ENCODE data around the gene MAF. TPM values are rescaled to one million over a fixed set of nuclear protein-coding genes. Genes with fewer than 3 reads are reported as not detected.

MAF gene
- total RNA-seq, 4 donors from 2014 or later: 10.9 to 46.7 (median 32.5) TPM

DNA sequence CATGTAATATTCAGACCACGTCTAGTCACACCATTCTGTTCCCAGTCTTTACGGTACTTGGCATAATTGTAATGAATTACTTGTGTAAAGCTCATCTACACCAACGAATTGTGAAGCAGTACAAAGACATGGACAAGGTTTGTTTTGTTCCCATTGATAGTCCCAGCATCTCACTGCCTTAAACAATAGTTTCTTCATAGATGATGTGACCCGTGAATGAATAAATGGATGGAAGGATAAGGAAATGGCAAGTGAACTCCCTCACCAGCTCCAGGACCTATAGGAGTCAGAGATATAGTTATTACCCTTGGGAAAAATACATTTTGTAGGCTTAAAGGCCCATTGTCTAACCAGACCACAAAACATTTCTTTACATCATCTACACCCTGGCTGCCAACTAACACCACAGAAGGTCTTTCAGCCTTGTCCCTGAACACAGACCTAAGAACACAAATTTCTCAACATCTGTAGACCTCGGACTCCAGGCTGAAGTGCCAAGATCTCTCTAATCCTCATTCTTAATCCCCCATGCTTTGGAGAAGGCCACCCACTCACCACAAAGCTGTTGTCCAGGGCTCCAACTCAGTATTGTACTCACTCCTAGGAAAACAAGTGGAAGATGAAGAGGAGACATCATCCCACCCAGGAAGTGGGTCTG lies 38.2 kb downstream of the MAF start:
- in situ Hi-C loops (cut with MboI; ENCODE audit: low sequenced_read_pairs in 4 of 4): no loop called here
- ATAC-seq (no peak), DNase-seq (no peak)
- no peak for TF ChIP-seq POLR2A (IDR thresholded peaks at IDR 0.05)
- TF ChIP-seq, protein P1, sequence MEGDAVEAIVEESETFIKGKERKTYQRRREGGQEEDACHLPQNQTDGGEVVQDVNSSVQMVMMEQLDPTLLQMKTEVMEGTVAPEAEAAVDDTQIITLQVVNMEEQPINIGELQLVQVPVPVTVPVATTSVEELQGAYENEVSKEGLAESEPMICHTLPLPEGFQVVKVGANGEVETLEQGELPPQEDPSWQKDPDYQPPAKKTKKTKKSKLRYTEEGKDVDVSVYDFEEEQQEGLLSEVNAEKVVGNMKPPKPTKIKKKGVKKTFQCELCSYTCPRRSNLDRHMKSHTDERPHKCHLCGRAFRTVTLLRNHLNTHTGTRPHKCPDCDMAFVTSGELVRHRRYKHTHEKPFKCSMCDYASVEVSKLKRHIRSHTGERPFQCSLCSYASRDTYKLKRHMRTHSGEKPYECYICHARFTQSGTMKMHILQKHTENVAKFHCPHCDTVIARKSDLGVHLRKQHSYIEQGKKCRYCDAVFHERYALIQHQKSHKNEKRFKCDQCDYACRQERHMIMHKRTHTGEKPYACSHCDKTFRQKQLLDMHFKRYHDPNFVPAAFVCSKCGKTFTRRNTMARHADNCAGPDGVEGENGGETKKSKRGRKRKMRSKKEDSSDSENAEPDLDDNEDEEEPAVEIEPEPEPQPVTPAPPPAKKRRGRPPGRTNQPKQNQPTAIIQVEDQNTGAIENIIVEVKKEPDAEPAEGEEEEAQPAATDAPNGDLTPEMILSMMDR (IDR thresholded peaks at IDR 0.05 in 4 of 5, conservative IDR thresholded peaks at IDR 0.05 in 1 of 5): no peak
- Histone ChIP-seq H3K4me1 (no peaks in the 10 kb centered on the region), H3K9me3 (no peaks in the 10 kb centered on the region), H3K27ac (no peak overlapping the region), H3K27me3 (no peaks in the 10 kb centered on the region), H3K36me3 (no peaks in the 10 kb centered on the region), H3K4me3 (no peak overlapping the region)
- intact Hi-C loops (cut with DNase I; ENCODE audit: low total_unique reads): no loop called here

DNA sequence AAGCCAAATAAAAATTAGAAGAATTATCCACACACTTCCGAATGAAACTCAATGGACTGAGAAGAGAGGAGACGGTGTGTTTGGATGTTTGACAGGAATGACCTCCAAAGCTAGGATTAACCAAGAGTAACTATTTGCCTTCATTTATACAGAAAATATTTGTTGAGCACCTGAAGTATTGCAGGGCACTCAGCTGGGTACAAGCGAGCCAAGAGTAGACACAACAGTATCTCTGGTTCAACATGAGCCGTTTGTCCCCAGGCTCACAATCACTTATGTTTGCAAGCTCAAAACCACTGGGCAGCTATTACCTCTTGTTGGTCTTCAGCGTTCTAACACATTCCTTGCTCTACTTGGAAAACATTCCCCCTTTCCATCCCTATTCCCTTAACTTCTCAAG lies 38.8 kb downstream of the MAF start:
- intact Hi-C loops (cut with DNase I; ENCODE audit: low total_unique reads) (no loop called here), in situ Hi-C loops (cut with MboI; ENCODE audit: low sequenced_read_pairs in 4 of 4) (no loop called here)
- ATAC-seq (no peak), DNase-seq (no peak)
- TF ChIP-seq, protein P1 (IDR thresholded peaks at IDR 0.05 in 4 of 5, conservative IDR thresholded peaks at IDR 0.05 in 1 of 5): no peak
- TF ChIP-seq POLR2A (IDR thresholded peaks at IDR 0.05): no peak
- Histone ChIP-seq H3K9me3 (no peaks in the 10 kb centered on the region), H3K27ac (no peak overlapping the region), H3K4me3 (no peak overlapping the region), H3K36me3 (no peaks in the 10 kb centered on the region), H3K27me3 (no peaks in the 10 kb centered on the region), H3K4me1 (no peaks in the 10 kb centered on the region)

DNA sequence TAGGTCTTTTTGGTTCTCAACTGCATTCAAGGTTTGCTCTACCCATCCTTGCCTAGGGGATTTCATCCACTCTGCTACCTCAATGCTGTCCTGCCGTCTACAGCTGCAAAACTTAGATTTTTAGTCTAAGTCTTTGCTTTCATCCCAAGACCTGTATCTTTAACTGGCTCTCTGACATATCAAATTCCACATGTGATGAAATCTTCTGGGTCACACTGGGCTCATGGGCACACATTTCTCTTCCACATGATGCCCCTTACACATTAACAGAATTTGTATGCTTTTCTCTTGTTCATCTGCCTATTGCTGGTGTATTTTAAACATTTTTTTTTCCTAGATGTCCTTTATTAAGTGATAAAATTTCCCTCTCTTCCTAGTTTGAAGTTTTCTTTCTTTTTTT lies 39.6 kb downstream of the MAF start:
- in situ Hi-C loops (cut with MboI; ENCODE audit: low sequenced_read_pairs in 4 of 4) (no loop called here), intact Hi-C loops (cut with DNase I; ENCODE audit: low total_unique reads) (no loop called here)
- H3K27me3 ChIP-seq: no peaks in the 10 kb centered on the region
- H3K4me1 ChIP-seq: no peaks in the 10 kb centered on the region
- DNase-seq: no peak
- no peak for TF ChIP-seq POLR2A (IDR thresholded peaks at IDR 0.05)
- TF ChIP-seq, protein P1 (IDR thresholded peaks at IDR 0.05 in 4 of 5, conservative IDR thresholded peaks at IDR 0.05 in 1 of 5): no peak
- H3K27ac ChIP-seq: no peak overlapping the region
- H3K36me3 ChIP-seq: no peaks in the 10 kb centered on the region
- H3K9me3 ChIP-seq: no peaks in the 10 kb centered on the region
- H3K4me3 ChIP-seq: no peak overlapping the region
- ATAC-seq: peak; percentile 47 to 79

GRCh38 chr16:79560318-79560717 lies 40.2 kb downstream of the MAF start:
- Histone ChIP-seq H3K27me3 (no peaks in the 10 kb centered on the region), H3K4me1 (no peaks in the 10 kb centered on the region), H3K27ac (no peak overlapping the region), H3K36me3 (no peaks in the 10 kb centered on the region), H3K9me3 (no peaks in the 10 kb centered on the region), H3K4me3 (no peak overlapping the region)
- TF ChIP-seq, protein P1 (IDR thresholded peaks at IDR 0.05 in 4 of 5, conservative IDR thresholded peaks at IDR 0.05 in 1 of 5): no peak
- TF ChIP-seq POLR2A (IDR thresholded peaks at IDR 0.05): no peak
- intact Hi-C loops (cut with DNase I; ENCODE audit: low total_unique reads) (no loop called here), in situ Hi-C loops (cut with MboI; ENCODE audit: low sequenced_read_pairs in 4 of 4) (no loop called here)
- DNase-seq (no peak), ATAC-seq (no peak)

- Histone ChIP-seq H3K9me3 (no peaks in the 10 kb centered on the region), H3K27ac (no peak overlapping the region), H3K36me3 (no peaks in the 10 kb centered on the region), H3K4me3 (no peak overlapping the region), H3K27me3 (no peaks in the 10 kb centered on the region), H3K4me1 (no peaks in the 10 kb centered on the region)
- TF ChIP-seq POLR2A (IDR thresholded peaks at IDR 0.05): no peak
- TF ChIP-seq, protein P1 (IDR thresholded peaks at IDR 0.05 in 4 of 5, conservative IDR thresholded peaks at IDR 0.05 in 1 of 5): no peak
- ATAC-seq: no peak
- intact Hi-C loops (cut with DNase I; ENCODE audit: low total_unique reads) (no loop called here), in situ Hi-C loops (cut with MboI; ENCODE audit: low sequenced_read_pairs in 4 of 4) (no loop called here)
- DNase-seq: no peak
Observed at GRCh38 chr16:79559532-79559931, 41.0 kb downstream of the MAF start.
